Suprapubic skin (tissue), 4 donors: ENCODE data around the gene PRKN. TPM values are rescaled to one million over a fixed set of nuclear protein-coding genes. Genes with fewer than 3 reads are reported as not detected.

Source experiments
- DNase-seq, 2 donors: peaks; one replicate each; pipeline ENCODE4 v3.0.0-alpha.2; 2019; ENCODE audit warnings: low spot score in 2 of 2
- H3K27ac ChIP-seq: fragments of 200-600 bp; sonication (generic); one replicate; pipeline ENCODE4 v1.5.1; 2019
- H3K27me3 ChIP-seq: fragments of 200-600 bp; sonication (generic); one replicate; pipeline ENCODE4 v1.5.1; 2019
- H3K36me3 ChIP-seq: fragments of 200-600 bp; sonication (generic); one replicate; pipeline ENCODE4 v1.5.1; 2019
- H3K4me1 ChIP-seq: fragments of 200-600 bp; sonication (generic); one replicate; pipeline ENCODE4 v1.5.1; 2019
- H3K4me3 ChIP-seq: fragments of 200-600 bp; sonication (generic); one replicate; pipeline ENCODE4 v1.5.1; 2019; ENCODE audit warnings: mild to moderate bottlenecking
- H3K9me3 ChIP-seq: fragments of 200-600 bp; sonication (generic); one replicate; pipeline ENCODE4 v1.5.1; 2019
- CTCF ChIP-seq, 2 donors: fragments of 200-600 bp in 1 of 2; fragments of 450-650 bp in 1 of 2; sonication (generic) in 1 of 2; IDR thresholded peaks; one replicate each; pipeline ENCODE4 v1.5.1; 2016 to 2019; ENCODE audit warnings: antibody characterized with exemption in 2 of 2, mild to moderate bottlenecking in 1 of 2, moderate library complexity in 1 of 2
- EP300 ChIP-seq: sonication (generic); formaldehyde crosslinking; IDR thresholded peaks from one replicate; pipeline ENCODE4 v1.6.1; 2017; ENCODE audit warnings: antibody characterized with exemption
- POLR2A ChIP-seq, 2 donors: fragments of 450-650 bp; IDR thresholded peaks; one replicate each; pipeline ENCODE4 v1.6.1; 2017; ENCODE audit warnings: antibody characterized with exemption in 2 of 2, mild to moderate bottlenecking in 2 of 2, moderate library complexity in 2 of 2
- POLR2AphosphoS5 ChIP-seq, 3 donors: sonication (generic); formaldehyde crosslinking; IDR thresholded peaks; one replicate each; pipeline ENCODE4 v1.6.1; 2017; ENCODE audit warnings: antibody characterized with exemption in 3 of 3
- WGBS: methylation state at CpG from one replicate; pipeline ENCODE4 v1.1.5; 2018; 5-methylcytosine and 5-hydroxymethylcytosine counted together
- total RNA-seq, 4 donors: library from RNA; depleted of rRNA; stranded (reverse); fragments of >200 nt; gene quantifications; one replicate each; pipeline ENCODE4 v1.1.0, GENCODE V29; 2016

PRKN gene
- total RNA-seq, 4 donors from 2014 or later, result 7.2 to 22.8 (median 14.4) TPM

DNA sequence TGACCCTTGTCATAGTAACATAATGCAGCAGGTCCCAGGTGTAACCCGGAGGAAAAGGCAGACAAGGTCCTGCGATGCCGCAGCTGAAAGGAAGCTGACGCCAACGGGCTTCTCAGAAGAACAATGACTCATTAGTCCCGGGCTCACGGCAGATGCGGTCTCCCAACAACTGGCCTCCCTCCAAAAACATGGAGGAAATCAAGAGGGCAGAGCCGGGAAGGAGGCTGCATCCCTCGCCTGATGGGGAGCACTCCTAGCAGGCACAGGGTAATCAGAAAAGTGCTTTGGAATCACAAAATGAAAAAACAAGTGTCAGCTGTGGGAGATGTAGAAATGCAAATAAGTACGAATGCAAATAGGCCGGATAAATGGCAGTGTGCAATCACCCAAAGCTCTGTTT lies 1288.5 kb downstream of the PRKN start:
- DNase-seq, result peak in 1 of 2 donors; percentile 72
- TF ChIP-seq POLR2AphosphoS5 (IDR thresholded peaks at IDR 0.05) (no peak), EP300 (no peak), CTCF (IDR thresholded peaks at IDR 0.05) (no peak), POLR2A (IDR thresholded peaks at IDR 0.05) (no peak)
- H3K4me1 ChIP-seq, result peaks cover 22% of the 10 kb centered on the region
- peak overlapping the region; percentile 27 for H3K4me3 ChIP-seq
- 44% methylated on average over 12 of the region's 12 CpGs for WGBS
- H3K27ac ChIP-seq, result peak overlapping the region; percentile 5
- H3K27me3 ChIP-seq, result no peaks in the 10 kb centered on the region
- no peaks in the 10 kb centered on the region for H3K9me3 ChIP-seq
- H3K36me3 ChIP-seq, result no peaks in the 10 kb centered on the region

DNA sequence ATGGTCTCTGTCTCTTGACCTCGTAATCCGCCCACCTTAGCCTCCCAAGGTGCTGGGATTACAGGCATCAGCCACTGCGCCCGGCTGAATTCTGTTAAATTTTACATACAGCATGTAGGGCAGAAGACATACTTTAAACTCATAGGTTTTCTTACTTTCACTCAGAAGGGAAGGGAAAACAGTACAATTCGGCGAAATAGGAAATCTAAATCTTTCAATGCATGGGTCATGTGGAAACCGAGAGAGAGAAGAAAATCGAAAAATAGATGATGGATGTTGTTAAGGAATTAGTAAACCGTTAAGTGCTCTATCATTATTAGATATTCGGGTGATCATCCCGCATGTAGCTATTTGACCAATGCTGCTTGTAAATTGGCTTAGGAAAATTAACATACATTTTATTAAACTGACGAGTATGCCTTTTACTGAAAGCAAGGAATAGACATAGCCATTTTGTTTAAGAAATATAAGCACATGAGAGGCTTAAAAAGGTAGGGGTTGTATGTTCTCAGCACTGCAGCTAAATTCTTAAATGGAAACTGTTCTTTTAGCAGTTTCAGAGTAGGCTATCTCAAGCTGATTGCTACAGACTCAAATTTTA lies 1289.0 kb downstream of the PRKN start:
- TF ChIP-seq POLR2A (IDR thresholded peaks at IDR 0.05), result no peak
- no peak for DNase-seq
- peak overlapping the region; percentile 5 for H3K27ac ChIP-seq
- WGBS, result 91% methylated on average over 12 of the region's 12 CpGs
- H3K36me3 ChIP-seq, result no peaks in the 10 kb centered on the region
- no peaks in the 10 kb centered on the region for H3K27me3 ChIP-seq
- peak overlapping the region; percentile 27 for H3K4me3 ChIP-seq
- no peaks in the 10 kb centered on the region for H3K9me3 ChIP-seq
- peaks cover 24% of the 10 kb centered on the region for H3K4me1 ChIP-seq

DNA sequence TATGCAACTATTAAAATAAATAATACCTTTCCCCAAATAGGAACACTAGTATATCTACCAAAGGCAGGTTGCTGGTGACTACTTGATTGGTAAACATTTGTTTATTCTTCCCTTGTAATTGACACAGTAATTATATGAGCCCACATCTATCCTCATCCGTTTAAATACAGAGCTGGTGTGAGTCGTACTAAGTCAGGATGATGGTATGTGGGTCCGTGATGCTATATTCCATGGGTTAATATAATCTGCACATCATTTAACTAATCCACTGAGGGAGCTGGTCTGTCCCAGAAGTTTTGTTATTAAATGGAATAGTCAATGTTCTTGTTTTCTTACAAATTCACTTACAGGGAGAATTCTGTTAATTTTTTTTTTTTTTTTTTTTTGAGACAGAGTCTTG lies 1289.7 kb downstream of the PRKN start:
- H3K4me3 ChIP-seq, result no peak overlapping the region
- 92% methylated on average over 3 of the region's 3 CpGs for WGBS

DNA sequence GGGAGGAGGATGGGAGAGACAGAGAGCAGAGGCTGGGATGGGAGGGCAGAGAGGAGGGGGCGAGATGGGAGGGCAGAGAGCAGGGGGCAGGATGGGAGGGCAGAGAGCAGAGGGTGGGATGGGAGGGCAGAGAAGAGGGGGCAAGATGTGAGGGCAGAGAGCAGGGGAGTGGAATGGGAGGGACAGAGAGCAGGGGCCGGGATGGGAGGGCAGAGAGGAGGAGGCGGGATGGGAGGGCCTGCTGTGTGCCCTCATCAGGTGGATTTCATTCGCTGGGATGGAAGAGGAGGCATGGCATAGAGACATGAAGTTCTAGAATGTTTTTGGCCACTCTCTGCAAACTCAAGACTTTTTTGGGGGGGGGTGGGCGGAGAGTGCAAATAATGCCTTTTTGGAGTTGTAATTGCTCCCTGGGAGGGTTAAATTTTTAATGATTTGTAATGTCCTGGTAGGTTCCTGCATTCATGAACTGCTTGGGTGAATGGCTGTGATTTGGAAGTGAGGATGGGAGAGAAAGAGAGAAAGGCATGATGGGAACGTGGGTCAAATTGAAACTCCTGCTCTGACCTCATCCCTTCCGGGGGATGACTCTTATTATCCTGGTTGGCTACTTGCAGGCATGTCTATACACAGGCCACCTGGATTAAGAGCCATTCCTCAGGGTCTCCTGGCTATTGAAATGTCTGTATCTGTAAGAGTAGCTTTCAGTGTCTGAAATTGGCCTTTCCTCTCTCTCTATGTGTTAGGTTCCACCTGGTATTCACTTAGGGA lies 1291.3 kb downstream of the PRKN start:
- Histone ChIP-seq H3K9me3 (no peaks in the 10 kb centered on the region), H3K27ac (peak overlapping the region; percentile 51), H3K36me3 (no peaks in the 10 kb centered on the region), H3K27me3 (no peaks in the 10 kb centered on the region), H3K4me3 (no peak overlapping the region), H3K4me1 (peaks cover 24% of the 10 kb centered on the region)
- 84% methylated on average over 7 of the region's 7 CpGs for WGBS
- no peak for DNase-seq
- no peak for TF ChIP-seq POLR2A (IDR thresholded peaks at IDR 0.05)
- TF ChIP-seq EP300, result no peak
- TF ChIP-seq CTCF (IDR thresholded peaks at IDR 0.05), result no peak
- no peak for TF ChIP-seq POLR2AphosphoS5 (IDR thresholded peaks at IDR 0.05)

More for the DNA sequence above, 1289.7 kb downstream of the PRKN start:
- Histone ChIP-seq H3K9me3 (no peaks in the 10 kb centered on the region), H3K36me3 (no peaks in the 10 kb centered on the region), H3K27ac (no peak overlapping the region), H3K27me3 (no peaks in the 10 kb centered on the region), H3K4me1 (peaks cover 24% of the 10 kb centered on the region)
- no peak for DNase-seq
- TF ChIP-seq CTCF (IDR thresholded peaks at IDR 0.05) (no peak), POLR2AphosphoS5 (IDR thresholded peaks at IDR 0.05) (no peak), POLR2A (IDR thresholded peaks at IDR 0.05) (no peak), EP300 (no peak)

GRCh38 chr6:161435748-161436070 lies 1291.9 kb downstream of the PRKN start:
- Histone ChIP-seq H3K36me3 (no peaks in the 10 kb centered on the region), H3K4me1 (peaks cover 24% of the 10 kb centered on the region), H3K27me3 (no peaks in the 10 kb centered on the region), H3K4me3 (no peak overlapping the region), H3K9me3 (no peaks in the 10 kb centered on the region), H3K27ac (peak overlapping the region; percentile 51)
- DNase-seq, result no peak
- no peak for TF ChIP-seq POLR2A (IDR thresholded peaks at IDR 0.05)
- TF ChIP-seq POLR2AphosphoS5 (IDR thresholded peaks at IDR 0.05), result no peak
- no peak for TF ChIP-seq EP300
- no peak for TF ChIP-seq CTCF (IDR thresholded peaks at IDR 0.05)
- WGBS, result 8% methylated on average over 1 of the region's 1 CpG
